H1 (cell line): Measurements from ENCODE around the gene VPS9D1. TPM values are rescaled to one million over a fixed set of nuclear protein-coding genes. Genes with fewer than 3 reads are reported as not detected.
A peak's percentile ranks its signal among the peaks of the same experiment; 100 is the strongest.

Experiments
- POLR2AphosphoS5 ChIP-seq: IDR thresholded peaks from 2 replicates; pipeline ENCODE4 v1.6.1; 2011; ENCODE audit warnings: low read depth, low read length
- RAD21 ChIP-seq, 2 experiments: IDR thresholded peaks in 1 of 2; conservative IDR thresholded peaks in 1 of 2; 2 replicates each; pipeline ENCODE4 v1.6.1; 2011; ENCODE audit warnings: low read depth in 2 of 2, low read length in 2 of 2, improper control_type of control experiment in 1 of 2, inconsistent platforms in 1 of 2, mild to moderate bottlenecking in 1 of 2, moderate library complexity in 1 of 2
- RNF2 ChIP-seq: fragments of 200-900, 300-1000 bp; sonication (generic); IDR thresholded peaks from 2 replicates; pipeline ENCODE4 v1.7.1; 2016; ENCODE audit warnings: borderline replicate concordance, low read depth, mild to moderate bottlenecking, antibody characterized with exemption, low read length; ENCODE audit not compliant: poor library complexity, severe bottlenecking; ENCODE audit errors: missing control alignments
- polyA plus RNA-seq, 7 experiments: library from polyadenylated mRNA; depleted of rRNA in 3 of 7; stranded (reverse) in 5 of 7; unstranded in 2 of 7; fragments of >200 nt in 5 of 7; fragments of 200-250 nt in 2 of 7; gene quantifications; 1 replicate in 5 of 7; 2 replicates in 1 of 7; 4 replicates in 1 of 7; pipeline versions ENCODE4 v1.2.1 to v1.2.3, GENCODE V29; 2011 to 2013; ENCODE audit warnings: missing spikeins in 2 of 7, mixed read lengths in 2 of 7
- total RNA-seq: library from RNA; stranded (reverse); fragmentation: NEBNext Ultra II Directional; extraction: Animal tissue kit (Norgen Biotek cat#: 25700); gene quantifications from 2 replicates; pipeline ENCODE4 v1.2.1, GENCODE V29; 2021
- TF ChIP-seq, protein P1 (sequence below), 3 experiments: IDR thresholded peaks; 1 replicate in 2 of 3; 2 replicates in 1 of 3; pipeline versions ENCODE4 v1.5.1 to v1.6.1; 2011; ENCODE audit warnings: low read length in 3 of 3, mild to moderate bottlenecking in 3 of 3, inconsistent platforms in 2 of 3, low read depth in 1 of 3, moderate library complexity in 1 of 3; ENCODE audit not compliant: insufficient read depth in 1 of 3; ENCODE audit errors: control extremely low read depth in 1 of 3
- TF ChIP-seq, protein P2 (sequence below): IDR thresholded peaks from 2 replicates; pipeline ENCODE4 v1.6.1; 2012; ENCODE audit warnings: inconsistent platforms

VPS9D1 gene
- total and polyA plus RNA-seq, 2 of the 8 experiments (the other 6 are each of a cell fraction or from before 2014, with no cell fraction given): 2.9 to 5.4 TPM

DNA sequence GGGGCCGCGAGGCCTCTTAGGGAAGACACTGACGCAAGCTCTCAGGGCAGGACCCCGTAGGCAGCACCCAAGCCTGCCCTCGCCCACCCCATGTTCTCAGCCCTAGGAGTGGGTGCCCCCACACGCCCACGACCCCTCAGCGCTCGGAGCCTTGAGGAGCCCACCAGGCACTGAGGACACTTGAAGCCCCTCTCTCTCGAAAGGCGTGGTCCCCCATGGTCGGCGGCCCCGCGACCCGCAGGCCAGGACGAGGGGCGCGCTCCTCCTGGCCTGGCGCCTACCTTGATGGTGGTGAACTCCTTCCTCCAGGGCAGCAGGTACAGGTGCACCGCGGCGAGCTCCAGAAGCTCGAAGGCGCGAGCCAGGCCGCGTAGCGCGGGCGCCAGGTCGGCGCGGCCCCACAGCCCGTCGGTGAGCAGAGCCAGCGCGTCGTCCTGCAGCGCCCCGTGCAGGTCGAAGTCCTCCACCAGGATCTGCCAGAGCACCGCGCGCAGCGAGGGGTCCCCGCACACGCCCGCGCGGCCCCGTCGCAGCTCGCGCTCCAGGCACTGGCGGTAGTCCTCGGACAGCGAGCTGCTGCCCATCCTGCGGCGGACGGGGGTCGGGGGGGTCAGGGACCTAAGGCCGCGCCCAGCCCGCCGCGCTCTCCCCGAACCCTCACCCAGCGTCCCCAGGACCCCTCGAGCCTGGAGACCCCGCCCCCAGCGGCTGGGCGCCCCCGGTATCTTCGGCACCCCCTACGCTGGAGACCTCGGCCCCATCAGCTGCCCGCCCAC is 19.9 kb downstream of the VPS9D1 start (continued):
- TF ChIP-seq RNF2 (peak; percentile 26), RAD21 (IDR thresholded peaks at IDR 0.05 in 1 of 2, conservative IDR thresholded peaks at IDR 0.05 in 1 of 2; ENCODE audit: low read depth in 2 of 2, low read length in 2 of 2) (peak; percentile 26 to 53; a peak in 3 of 4 replicates), POLR2AphosphoS5 (no peak)
- TF ChIP-seq, protein P1, sequence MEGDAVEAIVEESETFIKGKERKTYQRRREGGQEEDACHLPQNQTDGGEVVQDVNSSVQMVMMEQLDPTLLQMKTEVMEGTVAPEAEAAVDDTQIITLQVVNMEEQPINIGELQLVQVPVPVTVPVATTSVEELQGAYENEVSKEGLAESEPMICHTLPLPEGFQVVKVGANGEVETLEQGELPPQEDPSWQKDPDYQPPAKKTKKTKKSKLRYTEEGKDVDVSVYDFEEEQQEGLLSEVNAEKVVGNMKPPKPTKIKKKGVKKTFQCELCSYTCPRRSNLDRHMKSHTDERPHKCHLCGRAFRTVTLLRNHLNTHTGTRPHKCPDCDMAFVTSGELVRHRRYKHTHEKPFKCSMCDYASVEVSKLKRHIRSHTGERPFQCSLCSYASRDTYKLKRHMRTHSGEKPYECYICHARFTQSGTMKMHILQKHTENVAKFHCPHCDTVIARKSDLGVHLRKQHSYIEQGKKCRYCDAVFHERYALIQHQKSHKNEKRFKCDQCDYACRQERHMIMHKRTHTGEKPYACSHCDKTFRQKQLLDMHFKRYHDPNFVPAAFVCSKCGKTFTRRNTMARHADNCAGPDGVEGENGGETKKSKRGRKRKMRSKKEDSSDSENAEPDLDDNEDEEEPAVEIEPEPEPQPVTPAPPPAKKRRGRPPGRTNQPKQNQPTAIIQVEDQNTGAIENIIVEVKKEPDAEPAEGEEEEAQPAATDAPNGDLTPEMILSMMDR (IDR thresholded peaks at IDR 0.05; ENCODE audit: control extremely low read depth in 1 of 3, insufficient read depth in 1 of 3, low read depth in 1 of 3, low read length in 3 of 3): peak; percentile 46 to 66 (median 53)
- TF ChIP-seq, protein P2, sequence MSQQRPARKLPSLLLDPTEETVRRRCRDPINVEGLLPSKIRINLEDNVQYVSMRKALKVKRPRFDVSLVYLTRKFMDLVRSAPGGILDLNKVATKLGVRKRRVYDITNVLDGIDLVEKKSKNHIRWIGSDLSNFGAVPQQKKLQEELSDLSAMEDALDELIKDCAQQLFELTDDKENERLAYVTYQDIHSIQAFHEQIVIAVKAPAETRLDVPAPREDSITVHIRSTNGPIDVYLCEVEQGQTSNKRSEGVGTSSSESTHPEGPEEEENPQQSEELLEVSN: peak; percentile 73
